Ascending aorta (tissue), 2 donors: ENCODE data around the gene TACSTD2. TPM values are rescaled to one million over a fixed set of nuclear protein-coding genes. Genes with fewer than 3 reads are reported as not detected.
"Not testable (repeated sequence)": the region's sequence is repeated elsewhere in the genome, so short reads cannot be mapped to it uniquely, and the experiment has no call there.

ENCODE experiments used
- DNase-seq, 2 donors: peaks; one replicate each; pipeline ENCODE4 v3.0.0-alpha.2; 2019; ENCODE audit warnings: low spot score in 2 of 2
- H3K27ac ChIP-seq, 2 donors: fragments of 200-600 bp; sonication (generic); one replicate each; pipeline ENCODE4 v1.5.1; 2016 to 2017; ENCODE audit warnings: mild to moderate bottlenecking in 1 of 2
- H3K27me3 ChIP-seq: fragments of 200-600 bp; sonication (generic); one replicate; pipeline ENCODE4 v1.5.1; 2017
- H3K36me3 ChIP-seq, 2 donors: fragments of 200-600 bp; sonication (generic); one replicate each; pipeline ENCODE4 v1.5.1; 2016
- H3K4me1 ChIP-seq, 2 donors: fragments of 200-600 bp; sonication (generic); one replicate each; pipeline ENCODE4 v1.5.1; 2016 to 2017; ENCODE audit warnings: mild to moderate bottlenecking in 1 of 2
- H3K4me3 ChIP-seq, 2 donors: fragments of 200-600 bp; sonication (generic); one replicate each; pipeline ENCODE4 v1.5.1; 2016 to 2017; ENCODE audit warnings: mild to moderate bottlenecking in 1 of 2
- H3K9me3 ChIP-seq, 2 donors: fragments of 200-600 bp; sonication (generic); one replicate each; pipeline ENCODE4 v1.5.1; 2016
- CTCF ChIP-seq, 3 experiments: fragments of 200-600 bp in 2 of 3; fragments of 450-650 bp in 1 of 3; sonication (generic) in 2 of 3; IDR thresholded peaks; one replicate each; pipeline ENCODE4 v1.5.1; 2016 to 2019; ENCODE audit warnings: antibody characterized with exemption in 3 of 3, mild to moderate bottlenecking in 1 of 3, moderate library complexity in 1 of 3
- intact Hi-C: fragments of 100-400 bp; cut with DNase I; formaldehyde crosslinking; loops from one replicate; pipeline ENCODE4 v1.15.1; 2023
- total RNA-seq: library from RNA; depleted of rRNA; stranded (reverse); fragments of >200 nt; gene quantifications from one replicate; pipeline ENCODE4 v1.1.0, GENCODE V29; 2016

Gene TACSTD2
- total RNA-seq: 1.3 TPM

- peak in 1 of 2 donors; percentile 74 for DNase-seq
- Histone ChIP-seq H3K27me3 (no peaks in the 10 kb centered on the region), H3K36me3 (no peaks in the 10 kb centered on the region), H3K4me3 (peak within 1 kb of the TSS; percentile 59 to 71), H3K27ac (peak within 1 kb of the TSS in 1 of 2 donors; percentile 58), H3K9me3 (no peaks in the 10 kb centered on the region), H3K4me1 (peaks cover 8 to 9% of the 10 kb centered on the region in 2 donors)
- no peak for TF ChIP-seq CTCF (IDR thresholded peaks at IDR 0.05)
- intact Hi-C loops: loop anchor here (1.0 to 2.0 kb wide), 3 partner anchors 20 to 41 kb away; partner anchors contain the start of gene OMA1
Observed at GRCh38 chr1:58576727-58577653, at the start of gene TACSTD2. TACSTD2 (minus strand) TSS chr1:58577252; CDS start chr1:58577156, 96 bp downstream.

GRCh38 chr1:58626293-58626692, 49.2 kb upstream of the TACSTD2 start:
- H3K4me1 ChIP-seq: no peaks in the 10 kb centered on the region
- no peaks in the 10 kb centered on the region for H3K27me3 ChIP-seq
- H3K27ac ChIP-seq: no peak overlapping the region
- no peaks in the 10 kb centered on the region for H3K36me3 ChIP-seq
- no peak for DNase-seq
- no peak overlapping the region for H3K4me3 ChIP-seq
- no peak for TF ChIP-seq CTCF (IDR thresholded peaks at IDR 0.05)
- no peaks in the 10 kb centered on the region for H3K9me3 ChIP-seq
- intact Hi-C loops: no loop called here

- H3K27me3 ChIP-seq, intact Hi-C loops, H3K9me3 ChIP-seq, DNase-seq, H3K4me3 ChIP-seq, H3K36me3 ChIP-seq, H3K27ac ChIP-seq: not testable (repeated sequence)
- peaks cover 0 to 14% of the 10 kb centered on the region in 2 donors for H3K4me1 ChIP-seq
Observed at GRCh38 chr1:58623259-58623658, 46.2 kb upstream of the TACSTD2 start.

GRCh38 chr1:58622571-58622970, 45.5 kb upstream of the TACSTD2 start:
- DNase-seq: no peak
- H3K4me1 ChIP-seq: peaks cover 0 to 14% of the 10 kb centered on the region in 2 donors
- intact Hi-C loops: no loop called here
- no peaks in the 10 kb centered on the region for H3K9me3 ChIP-seq
- H3K27ac ChIP-seq: no peak overlapping the region
- no peak overlapping the region for H3K4me3 ChIP-seq
- no peak for TF ChIP-seq CTCF (IDR thresholded peaks at IDR 0.05)
- H3K27me3 ChIP-seq: no peaks in the 10 kb centered on the region
- H3K36me3 ChIP-seq: no peaks in the 10 kb centered on the region

- peaks cover 0 to 14% of the 10 kb centered on the region in 2 donors for H3K4me1 ChIP-seq
- intact Hi-C loops: no loop called here
- H3K27me3 ChIP-seq: no peaks in the 10 kb centered on the region
- no peaks in the 10 kb centered on the region for H3K36me3 ChIP-seq
- DNase-seq: no peak
- no peak for TF ChIP-seq CTCF (IDR thresholded peaks at IDR 0.05)
- no peaks in the 10 kb centered on the region for H3K9me3 ChIP-seq
- no peak overlapping the region for H3K27ac ChIP-seq
- H3K4me3 ChIP-seq: no peak overlapping the region
Observed at GRCh38 chr1:58621391-58621790, 44.3 kb upstream of the TACSTD2 start.

- no peaks in the 10 kb centered on the region for H3K9me3 ChIP-seq
- TF ChIP-seq CTCF (IDR thresholded peaks at IDR 0.05): no peak
Observed at GRCh38 chr1:58620926-58621325, 43.9 kb upstream of the TACSTD2 start.

More at GRCh38 chr1:58620926-58621325, 43.9 kb upstream of the TACSTD2 start:
- intact Hi-C loops: no loop called here
- Histone ChIP-seq H3K27me3 (no peaks in the 10 kb centered on the region), H3K27ac (no peak overlapping the region), H3K4me1 (peaks cover 0 to 14% of the 10 kb centered on the region in 2 donors), H3K36me3 (no peaks in the 10 kb centered on the region), H3K4me3 (no peak overlapping the region)
- DNase-seq: no peak
